BLaER1 treated with 17β-estradiol and CSF1 and Interleukin-3, amounts not matched to agents 10 nM and 100 nM (cell line): ENCODE data around the gene SHCBP1.
"Not testable (repeated sequence)": the region's sequence is repeated elsewhere in the genome, so short reads cannot be mapped to it uniquely, and the experiment has no call there.

ENCODE experiments used
- H3K27ac ChIP-seq, 11 experiments: shearing (Covaris generic); formaldehyde crosslinking; 2 replicates each; pipeline ENCODE4 v1.8.1; 2022
- H3K27me3 ChIP-seq, 11 experiments: shearing (Covaris generic); formaldehyde crosslinking; 2 replicates each; pipeline ENCODE4 v1.8.1; 2022
- H3K36me3 ChIP-seq, 11 experiments: shearing (Covaris generic); formaldehyde crosslinking; 2 replicates each; pipeline ENCODE4 v1.8.1; 2022
- H3K4me1 ChIP-seq, 10 experiments: shearing (Covaris generic); formaldehyde crosslinking; 2 replicates each; pipeline ENCODE4 v1.8.1; 2022
- H3K4me2 ChIP-seq, 11 experiments: shearing (Covaris generic); formaldehyde crosslinking; 2 replicates each; pipeline ENCODE4 v1.8.1; 2022
- H3K4me3 ChIP-seq, 10 experiments: shearing (Covaris generic); formaldehyde crosslinking; 2 replicates each; pipeline ENCODE4 v1.8.1; 2022
- H3K9ac ChIP-seq, 11 experiments: shearing (Covaris generic); formaldehyde crosslinking; 2 replicates each; pipeline ENCODE4 v1.8.1; 2022
- H3K9me3 ChIP-seq, 11 experiments: shearing (Covaris generic); formaldehyde crosslinking; replicated peaks in 1 of 11; 2 replicates each; pipeline ENCODE4 v1.8.1; 2022
- H4K20me1 ChIP-seq, 11 experiments: shearing (Covaris generic); formaldehyde crosslinking; 2 replicates each; pipeline ENCODE4 v1.8.1; 2022
- Cebpa-rat ChIP-seq, 11 experiments: shearing (Covaris generic); IDR thresholded peaks; 2 replicates each; pipeline ENCODE4 v1.8.1; 2022

The SHCBP1 gene

DNA sequence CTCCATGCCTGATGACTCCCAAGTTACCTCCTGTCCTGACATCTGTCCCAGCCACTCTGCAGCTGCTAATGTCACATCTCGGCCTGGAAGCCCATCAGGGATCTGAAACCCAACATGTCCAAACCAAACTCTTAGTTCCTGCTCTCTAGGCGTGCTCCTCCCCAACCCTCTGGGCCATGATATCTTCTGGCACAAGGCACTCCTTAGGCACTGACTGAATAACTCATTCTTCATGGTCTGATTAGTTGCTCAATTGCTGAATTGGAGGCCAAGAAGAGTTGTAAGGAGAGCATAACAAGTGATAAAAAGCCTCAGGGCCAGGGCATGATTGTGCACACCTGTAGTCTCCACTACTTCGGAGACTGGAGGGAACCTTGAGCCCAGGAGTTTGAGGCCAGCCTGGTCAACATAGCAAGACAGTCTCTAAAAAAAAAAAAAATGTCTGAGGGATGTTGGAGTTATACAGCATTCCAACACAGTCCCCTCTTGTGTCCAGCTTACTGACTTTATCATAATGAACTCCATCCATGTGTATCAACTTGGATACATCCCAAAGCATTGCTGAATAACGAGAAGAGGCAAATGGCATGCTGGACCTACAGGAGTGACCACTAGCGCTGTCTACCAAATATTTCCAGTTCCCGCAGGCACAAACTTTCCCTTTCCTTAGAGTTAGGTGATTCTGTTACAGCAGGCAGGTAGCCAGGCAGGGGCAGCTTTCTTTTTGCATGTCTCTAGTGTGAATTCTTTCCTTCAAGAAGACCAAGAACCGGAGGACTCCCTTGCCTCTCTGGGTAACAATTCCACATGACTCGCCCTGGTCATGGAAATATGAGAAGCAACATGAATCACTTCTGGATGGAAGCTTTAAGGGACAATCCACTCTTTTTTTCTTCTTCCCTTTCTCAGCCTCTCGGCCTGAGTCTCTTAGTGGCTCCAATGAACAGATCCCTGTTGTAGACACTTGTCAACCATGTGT is 18.1 kb upstream of the SHCBP1 start:
- no peaks in the 10 kb centered on the region for H4K20me1 ChIP-seq
- no peak overlapping the region for H3K4me2 ChIP-seq
- H3K36me3 ChIP-seq, result peaks cover 0 to 19% (median 7%) of the 10 kb centered on the region in 11 experiments; a peak in 9 of 22 replicates
- peaks cover 4 to 8% (median 6%) of the 10 kb centered on the region in 10 experiments; a peak in 13 of 20 replicates for H3K4me1 ChIP-seq
- H3K27ac ChIP-seq, result no peak overlapping the region
- no peaks in the 10 kb centered on the region for H3K27me3 ChIP-seq
- no peak for TF ChIP-seq Cebpa-rat (IDR thresholded peaks at IDR 0.05)
- H3K9ac ChIP-seq, result no peak overlapping the region
- H3K9me3 ChIP-seq, result peaks cover 0 to 7% (median under 1%) of the 10 kb centered on the region in 11 experiments; a peak in 5 of 22 replicates
- H3K4me3 ChIP-seq, result no peak overlapping the region

DNA sequence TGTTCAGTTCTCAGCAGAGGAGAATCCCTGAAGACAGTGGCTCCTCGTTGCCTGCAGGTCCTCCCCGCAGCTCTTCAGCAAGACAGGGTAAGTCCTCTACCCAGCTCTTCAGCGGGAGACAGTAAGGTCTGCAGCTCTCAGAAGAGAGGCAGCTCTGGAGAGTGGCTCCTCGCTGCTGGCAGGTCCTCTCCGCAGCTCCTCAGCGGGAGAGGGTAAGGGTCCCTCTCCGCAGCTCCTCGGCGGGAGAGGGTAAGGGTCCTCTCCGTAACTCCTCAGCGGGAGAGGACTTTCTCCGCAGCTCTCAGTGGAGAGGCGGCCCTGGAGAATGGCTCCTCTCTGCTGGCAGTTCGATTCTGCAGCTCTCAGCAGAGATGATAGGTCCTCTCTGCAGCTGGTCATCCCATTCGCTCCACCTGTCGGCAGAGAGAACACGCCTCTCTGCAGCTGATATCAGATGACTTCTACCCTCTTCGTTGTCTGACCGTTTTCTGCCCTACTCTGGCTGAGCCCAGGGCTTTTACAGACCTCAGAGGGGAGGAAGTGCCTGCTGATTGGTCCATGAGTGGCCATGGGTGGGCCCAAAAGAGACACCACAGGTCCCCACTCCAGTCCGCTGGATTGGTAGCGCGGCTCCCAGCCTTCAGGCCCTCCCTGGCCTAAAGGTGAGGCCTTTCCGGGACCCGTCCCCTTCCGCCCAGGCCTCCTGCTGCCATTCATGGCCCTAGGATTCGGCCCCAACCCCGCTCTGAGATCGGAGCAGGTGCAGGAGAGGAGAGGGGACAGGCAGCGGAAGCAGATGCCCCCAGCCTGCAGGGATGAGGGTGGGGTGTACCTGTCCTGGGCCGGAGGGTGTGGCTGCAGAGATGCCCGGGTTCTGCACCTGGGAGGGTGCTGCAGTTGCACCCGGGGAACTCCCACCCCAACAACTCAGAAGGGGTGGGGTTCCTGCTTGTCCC is 11.9 kb upstream of the SHCBP1 start:
- Histone ChIP-seq H3K36me3 (peaks cover 0 to 4% (median 0%) of the 10 kb centered on the region in 11 experiments; a peak in 2 of 22 replicates), H3K4me3 (no peak overlapping the region), H3K9ac (no peak overlapping the region), H3K27me3 (no peaks in the 10 kb centered on the region), H3K27ac (no peak overlapping the region), H4K20me1 (no peaks in the 10 kb centered on the region; a peak in 1 of 22 replicates), H3K9me3 (no peaks in the 10 kb centered on the region), H3K4me2 (no peak overlapping the region), H3K4me1 (peaks cover 4 to 14% (median 6%) of the 10 kb centered on the region in 10 experiments; a peak in 13 of 20 replicates)
- no peak for TF ChIP-seq Cebpa-rat (IDR thresholded peaks at IDR 0.05)

- H3K27me3 ChIP-seq, result no peaks in the 10 kb centered on the region
- H3K4me3 ChIP-seq, result no peak overlapping the region
- no peak overlapping the region for H3K27ac ChIP-seq
- no peak overlapping the region for H3K9ac ChIP-seq
- no peaks in the 10 kb centered on the region; a peak in 1 of 22 replicates for H4K20me1 ChIP-seq
- peaks cover 0 to 7% (median 0%) of the 10 kb centered on the region in 10 experiments; a peak in 1 of 20 replicates for H3K4me1 ChIP-seq
- H3K36me3 ChIP-seq, result no peaks in the 10 kb centered on the region
- H3K9me3 ChIP-seq, result no peaks in the 10 kb centered on the region
- no peak overlapping the region for H3K4me2 ChIP-seq
- TF ChIP-seq Cebpa-rat (IDR thresholded peaks at IDR 0.05), result no peak
Observed at GRCh38 chr16:46629331-46630219, 8.4 kb upstream of the SHCBP1 start.

GRCh38 chr16:46627746-46628145 is 6.6 kb upstream of the SHCBP1 start:
- Histone ChIP-seq H3K36me3 (no peaks in the 10 kb centered on the region), H3K4me1 (peaks cover 0 to 7% (median 0%) of the 10 kb centered on the region in 10 experiments; a peak in 1 of 20 replicates), H3K9me3 (no peaks in the 10 kb centered on the region), H3K4me3 (no peak overlapping the region), H3K27me3 (no peaks in the 10 kb centered on the region), H3K4me2 (no peak overlapping the region), H3K9ac (no peak overlapping the region), H4K20me1 (no peaks in the 10 kb centered on the region), H3K27ac (no peak overlapping the region)
- no peak for TF ChIP-seq Cebpa-rat (IDR thresholded peaks at IDR 0.05)

DNA sequence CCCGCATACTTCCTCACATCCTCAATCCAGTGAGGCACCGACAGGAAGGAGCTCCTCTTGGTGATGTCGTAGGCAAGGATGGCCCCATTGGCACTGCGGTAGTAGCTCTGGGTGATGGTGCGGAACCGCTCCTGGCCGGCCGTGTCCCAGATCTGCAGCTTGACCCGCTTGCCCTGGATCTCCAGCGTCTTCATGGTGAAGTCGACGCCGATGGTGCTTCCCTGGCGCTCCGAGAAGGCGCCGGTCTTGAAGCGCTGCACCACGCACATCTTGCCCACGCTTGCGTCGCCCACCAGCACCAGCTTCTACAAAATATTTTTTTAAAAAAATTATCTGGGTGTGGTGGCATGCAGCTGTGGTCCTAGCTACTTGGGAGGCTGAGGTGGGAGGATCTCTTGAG is 5.5 kb upstream of the SHCBP1 start:
- not testable (repeated sequence) for H3K36me3 ChIP-seq, H4K20me1 ChIP-seq

GRCh38 chr16:46624862-46625261 is 3.7 kb upstream of the SHCBP1 start:
- H3K9ac ChIP-seq, H3K4me2 ChIP-seq, H3K36me3 ChIP-seq, H3K27ac ChIP-seq, H3K4me3 ChIP-seq, H3K27me3 ChIP-seq, H4K20me1 ChIP-seq, H3K9me3 ChIP-seq: not testable (repeated sequence)
- peaks cover 12 to 20% (median 16%) of the 10 kb centered on the region in 10 experiments; a peak in 18 of 20 replicates for H3K4me1 ChIP-seq

More for the DNA sequence above, 5.5 kb upstream of the SHCBP1 start:
- not testable (repeated sequence) for H3K27me3 ChIP-seq, H3K9ac ChIP-seq, H3K9me3 ChIP-seq, H3K4me3 ChIP-seq, H3K27ac ChIP-seq, H3K4me2 ChIP-seq
- H3K4me1 ChIP-seq, result peaks cover 2 to 12% (median 4%) of the 10 kb centered on the region in 10 experiments; a peak in 15 of 20 replicates

DNA sequence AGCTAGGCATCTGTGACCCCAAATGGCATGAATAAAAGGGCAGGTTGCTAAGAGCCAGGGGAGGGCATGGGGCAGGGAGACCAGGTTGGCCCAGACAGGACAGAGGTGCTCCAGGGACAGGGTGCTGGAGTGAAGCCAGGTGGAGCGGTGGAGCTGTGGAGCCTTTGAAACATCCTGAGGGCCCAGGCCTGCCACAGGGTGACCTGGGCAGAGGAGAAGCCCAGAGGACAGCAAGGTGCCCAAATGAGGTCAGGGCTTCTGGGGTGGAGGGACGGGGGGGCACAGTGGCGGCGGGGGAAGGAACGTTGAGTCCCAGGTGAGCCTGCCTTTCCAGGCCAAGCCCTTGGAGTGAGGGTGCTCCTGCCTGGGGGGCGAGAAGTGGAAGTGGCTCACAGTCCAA is 2.5 kb upstream of the SHCBP1 start:
- H3K27ac ChIP-seq, result not testable (repeated sequence)

DNA sequence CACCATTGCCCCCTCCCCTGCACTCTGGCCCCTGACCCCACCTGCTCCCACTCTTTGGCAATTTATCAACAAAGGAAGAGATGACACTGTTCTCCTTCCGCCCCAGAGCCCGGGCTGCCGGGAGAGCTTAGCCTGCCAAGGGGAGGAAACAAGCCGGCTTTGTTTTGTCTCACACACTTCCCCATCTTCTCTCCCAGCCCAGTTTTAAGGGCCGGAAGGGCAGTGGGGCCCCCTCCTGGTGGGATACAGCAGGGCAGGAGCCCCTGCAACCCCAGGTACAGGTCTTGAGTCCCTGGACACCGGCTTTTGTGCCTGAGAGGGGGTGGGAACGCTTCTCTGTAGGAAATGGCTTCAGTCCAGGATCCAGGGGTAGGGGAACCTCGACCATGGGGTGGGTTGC is 2.1 kb upstream of the SHCBP1 start:
- not testable (repeated sequence) for H3K27me3 ChIP-seq, H3K9me3 ChIP-seq, H3K9ac ChIP-seq, H4K20me1 ChIP-seq, H3K27ac ChIP-seq, H3K4me3 ChIP-seq, H3K4me2 ChIP-seq
- Histone ChIP-seq H3K4me1 (peaks cover 19 to 28% (median 23%) of the 10 kb centered on the region in 10 experiments; a peak in 18 of 20 replicates), H3K36me3 (peaks cover 0 to 17% (median 8%) of the 10 kb centered on the region in 11 experiments; a peak in 14 of 22 replicates)

More for the DNA sequence above, 2.5 kb upstream of the SHCBP1 start:
- not testable (repeated sequence) for H3K9ac ChIP-seq, H3K4me3 ChIP-seq, H3K9me3 ChIP-seq, H3K4me2 ChIP-seq, H4K20me1 ChIP-seq, H3K27me3 ChIP-seq
- H3K4me1 ChIP-seq, result peaks cover 19 to 28% (median 23%) of the 10 kb centered on the region in 10 experiments; a peak in 18 of 20 replicates
- H3K36me3 ChIP-seq, result peaks cover 0 to 12% (median 3%) of the 10 kb centered on the region in 11 experiments; a peak in 8 of 22 replicates
